ENCODE measurements around the gene TFF3. TPM values are rescaled to one million over a fixed set of nuclear protein-coding genes. Genes with fewer than 3 reads are reported as not detected.

The TFF3 gene
- polyA plus RNA-seq, 1 donor: 1.7 TPM

GRCh38 chr21:42266971-42267556 is 48.1 kb downstream of the TFF3 start:
- DNase-seq (ENCODE audit: low read depth): no peak

- no peak for DNase-seq (ENCODE audit: low read depth)
Observed at GRCh38 chr21:42265231-42265812, 49.9 kb downstream of the TFF3 start.

GRCh38 chr21:42264245-42265195 is 50.7 kb downstream of the TFF3 start:
- DNase-seq (ENCODE audit: low read depth): no peak

- DNase-seq (ENCODE audit: low read depth): no peak
Observed at GRCh38 chr21:42263591-42264131, 51.5 kb downstream of the TFF3 start.

GRCh38 chr21:42262831-42263231 is 52.4 kb downstream of the TFF3 start:
- no peak for DNase-seq (ENCODE audit: low read depth)

GRCh38 chr21:42261829-42262200 is 53.4 kb downstream of the TFF3 start:
- no peak for DNase-seq (ENCODE audit: low read depth)

Other genes starting within 250 kb of the TFF3 start
- not detected for gene UMODL1, start 244.1 kb downstream of the TFF3 start, polyA plus RNA-seq (ENCODE audit: insufficient read length)
- gene ABCG1, start 96.3 kb downstream of the TFF3 start, polyA plus RNA-seq (ENCODE audit: insufficient read length): 6.7 TPM
- not detected for gene TFF2, start 35.6 kb upstream of the TFF3 start, polyA plus RNA-seq (ENCODE audit: insufficient read length)
- gene TFF1, start 51.1 kb upstream of the TFF3 start, polyA plus RNA-seq (ENCODE audit: insufficient read length): not detected
- gene TMPRSS3, start 80.6 kb upstream of the TFF3 start, polyA plus RNA-seq (ENCODE audit: insufficient read length): not detected
- gene UBASH3A, start 88.5 kb upstream of the TFF3 start, polyA plus RNA-seq (ENCODE audit: insufficient read length): 0.11 TPM
- gene RSPH1, start 180.8 kb upstream of the TFF3 start, polyA plus RNA-seq (ENCODE audit: insufficient read length): 0.20 TPM
- 2.7 TPM for gene SLC37A1, start 198.4 kb upstream of the TFF3 start, polyA plus RNA-seq (ENCODE audit: insufficient read length)